GM13976 (cell line): ENCODE data around the gene DES.

Experiments used
- DNase-seq: peaks from one replicate; pipeline ENCODE4 v3.0.0; 2012; ENCODE audit warnings: low spot score
- in situ Hi-C: fragments of 300-500 bp; cut with MboI; formaldehyde crosslinking; loops from one replicate; pipeline ENCODE4 v1.12.0; 2022; ENCODE audit warnings: low sequenced_read_pairs, mixed read lengths, inconsistent platforms; ENCODE audit not compliant: unreplicated experiment
- TF ChIP-seq, protein P1 (sequence below): IDR thresholded peaks from 2 replicates; pipeline ENCODE4 v1.5.1; 2012; ENCODE audit warnings: borderline replicate concordance, mild to moderate bottlenecking; ENCODE audit not compliant: insufficient read depth; ENCODE audit errors: extremely low read depth, missing control alignments, control extremely low read depth

Gene DES

DNA sequence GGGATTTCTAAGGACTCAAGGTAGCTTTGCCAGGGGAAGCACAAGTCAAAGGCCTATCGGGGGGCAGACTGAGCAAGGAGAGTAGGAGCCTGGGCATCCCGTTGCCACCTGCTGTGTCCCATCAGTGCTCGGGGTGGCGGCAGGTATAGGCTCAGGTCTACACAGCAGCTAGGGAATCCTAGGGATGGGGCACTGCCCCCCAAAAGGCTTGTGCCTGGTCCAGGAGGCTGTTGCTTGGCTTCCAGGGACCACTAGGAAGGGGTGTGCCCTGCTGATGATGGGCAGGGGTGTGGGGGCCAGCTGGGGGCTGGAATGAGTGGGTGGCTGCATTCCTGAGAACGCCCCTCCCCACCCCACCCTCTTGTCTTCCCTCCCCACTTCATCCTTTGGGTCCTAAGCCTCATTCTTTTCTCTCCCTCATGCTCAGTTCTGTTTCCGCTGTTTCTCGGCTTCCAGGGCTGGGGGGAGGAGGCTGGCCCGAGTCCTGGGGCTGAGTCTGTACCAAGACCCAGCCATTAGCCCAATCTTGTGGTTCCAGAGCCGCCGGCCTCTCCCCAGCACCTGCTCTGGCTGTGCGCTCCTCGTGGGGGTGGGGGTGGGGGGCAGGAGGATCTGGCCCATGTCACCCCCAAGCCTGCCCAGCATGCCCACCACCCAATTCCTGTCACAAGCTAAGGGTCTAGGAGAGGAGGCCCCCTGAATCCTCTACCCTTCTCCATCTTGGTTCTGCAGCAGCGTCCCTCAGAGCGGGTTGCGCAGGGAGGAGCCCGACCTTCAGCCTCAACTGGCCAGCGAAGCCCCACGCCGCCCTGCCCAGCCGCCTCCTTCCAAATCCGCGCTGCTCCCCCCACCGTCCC lies 29.3 kb downstream of the DES start:
- in situ Hi-C loops, result no loop called here
- DNase-seq, result no peak

DNA sequence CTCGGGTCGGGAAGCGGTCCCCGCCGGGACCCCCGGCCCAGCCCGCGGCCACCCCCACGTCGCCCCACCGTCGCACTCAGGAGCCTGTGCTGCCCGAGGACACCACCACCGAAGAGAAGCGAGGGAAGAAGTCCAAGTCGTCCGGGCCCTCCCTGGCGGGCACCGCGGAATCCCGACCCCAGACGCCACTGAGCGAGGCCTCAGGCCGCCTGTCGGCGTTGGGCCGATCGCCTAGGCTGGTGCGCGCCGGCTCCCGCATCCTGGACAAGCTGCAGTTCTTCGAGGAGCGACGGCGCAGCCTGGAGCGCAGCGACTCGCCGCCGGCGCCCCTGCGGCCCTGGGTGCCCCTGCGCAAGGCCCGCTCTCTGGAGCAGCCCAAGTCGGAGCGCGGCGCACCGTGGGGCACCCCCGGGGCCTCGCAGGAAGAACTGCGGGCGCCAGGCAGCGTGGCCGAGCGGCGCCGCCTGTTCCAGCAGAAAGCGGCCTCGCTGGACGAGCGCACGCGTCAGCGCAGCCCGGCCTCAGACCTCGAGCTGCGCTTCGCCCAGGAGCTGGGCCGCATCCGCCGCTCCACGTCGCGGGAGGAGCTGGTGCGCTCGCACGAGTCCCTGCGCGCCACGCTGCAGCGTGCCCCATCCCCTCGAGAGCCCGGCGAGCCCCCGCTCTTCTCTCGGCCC lies 30.1 kb downstream of the DES start:
- TF ChIP-seq, protein P1, sequence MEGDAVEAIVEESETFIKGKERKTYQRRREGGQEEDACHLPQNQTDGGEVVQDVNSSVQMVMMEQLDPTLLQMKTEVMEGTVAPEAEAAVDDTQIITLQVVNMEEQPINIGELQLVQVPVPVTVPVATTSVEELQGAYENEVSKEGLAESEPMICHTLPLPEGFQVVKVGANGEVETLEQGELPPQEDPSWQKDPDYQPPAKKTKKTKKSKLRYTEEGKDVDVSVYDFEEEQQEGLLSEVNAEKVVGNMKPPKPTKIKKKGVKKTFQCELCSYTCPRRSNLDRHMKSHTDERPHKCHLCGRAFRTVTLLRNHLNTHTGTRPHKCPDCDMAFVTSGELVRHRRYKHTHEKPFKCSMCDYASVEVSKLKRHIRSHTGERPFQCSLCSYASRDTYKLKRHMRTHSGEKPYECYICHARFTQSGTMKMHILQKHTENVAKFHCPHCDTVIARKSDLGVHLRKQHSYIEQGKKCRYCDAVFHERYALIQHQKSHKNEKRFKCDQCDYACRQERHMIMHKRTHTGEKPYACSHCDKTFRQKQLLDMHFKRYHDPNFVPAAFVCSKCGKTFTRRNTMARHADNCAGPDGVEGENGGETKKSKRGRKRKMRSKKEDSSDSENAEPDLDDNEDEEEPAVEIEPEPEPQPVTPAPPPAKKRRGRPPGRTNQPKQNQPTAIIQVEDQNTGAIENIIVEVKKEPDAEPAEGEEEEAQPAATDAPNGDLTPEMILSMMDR, result no peak
- no peak for DNase-seq
- in situ Hi-C loops, result no loop called here

More for the DNA sequence above, 29.3 kb downstream of the DES start:
- TF ChIP-seq, protein P1, result no peak

DNA sequence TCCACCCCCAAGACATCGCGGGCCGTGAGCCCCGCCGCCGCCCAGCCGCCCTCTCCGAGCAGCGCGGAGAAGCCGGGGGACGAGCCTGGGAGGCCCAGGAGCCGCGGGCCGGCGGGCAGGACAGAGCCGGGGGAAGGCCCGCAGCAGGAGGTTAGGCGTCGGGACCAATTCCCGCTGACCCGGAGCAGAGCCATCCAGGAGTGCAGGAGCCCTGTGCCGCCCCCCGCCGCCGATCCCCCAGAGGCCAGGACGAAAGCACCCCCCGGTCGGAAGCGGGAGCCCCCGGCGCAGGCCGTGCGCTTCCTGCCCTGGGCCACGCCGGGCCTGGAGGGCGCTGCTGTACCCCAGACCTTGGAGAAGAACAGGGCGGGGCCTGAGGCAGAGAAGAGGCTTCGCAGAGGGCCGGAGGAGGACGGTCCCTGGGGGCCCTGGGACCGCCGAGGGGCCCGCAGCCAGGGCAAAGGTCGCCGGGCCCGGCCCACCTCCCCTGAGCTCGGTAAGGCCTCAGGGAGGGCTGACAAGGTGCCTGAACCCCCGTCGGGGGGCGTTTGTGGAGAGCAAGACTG lies 30.7 kb downstream of the DES start:
- in situ Hi-C loops, result no loop called here
- no peak for DNase-seq

DNA sequence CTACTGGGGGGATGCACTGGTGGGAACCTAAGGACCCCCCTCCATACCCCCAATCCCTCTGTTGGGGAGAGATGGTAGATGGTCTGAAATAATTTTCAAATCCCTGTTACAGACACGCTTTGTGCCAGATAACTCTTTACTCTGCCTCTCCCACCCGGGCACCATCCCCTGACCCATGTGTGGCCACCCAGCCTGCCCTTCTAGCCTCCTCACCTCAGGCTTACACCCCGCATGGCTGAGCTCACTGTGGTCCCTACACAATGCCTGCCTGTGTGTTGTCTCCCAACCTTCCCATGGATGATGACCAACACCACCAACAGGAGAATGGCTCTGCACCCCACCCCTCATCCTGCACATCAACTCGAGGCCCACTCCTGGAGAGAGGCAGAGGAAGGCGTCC lies 31.4 kb downstream of the DES start:
- TF ChIP-seq, protein P1, result no peak
- no peak for DNase-seq
- in situ Hi-C loops, result no loop called here

More for the DNA sequence above, 30.7 kb downstream of the DES start:
- TF ChIP-seq, protein P1, result no peak

DNA sequence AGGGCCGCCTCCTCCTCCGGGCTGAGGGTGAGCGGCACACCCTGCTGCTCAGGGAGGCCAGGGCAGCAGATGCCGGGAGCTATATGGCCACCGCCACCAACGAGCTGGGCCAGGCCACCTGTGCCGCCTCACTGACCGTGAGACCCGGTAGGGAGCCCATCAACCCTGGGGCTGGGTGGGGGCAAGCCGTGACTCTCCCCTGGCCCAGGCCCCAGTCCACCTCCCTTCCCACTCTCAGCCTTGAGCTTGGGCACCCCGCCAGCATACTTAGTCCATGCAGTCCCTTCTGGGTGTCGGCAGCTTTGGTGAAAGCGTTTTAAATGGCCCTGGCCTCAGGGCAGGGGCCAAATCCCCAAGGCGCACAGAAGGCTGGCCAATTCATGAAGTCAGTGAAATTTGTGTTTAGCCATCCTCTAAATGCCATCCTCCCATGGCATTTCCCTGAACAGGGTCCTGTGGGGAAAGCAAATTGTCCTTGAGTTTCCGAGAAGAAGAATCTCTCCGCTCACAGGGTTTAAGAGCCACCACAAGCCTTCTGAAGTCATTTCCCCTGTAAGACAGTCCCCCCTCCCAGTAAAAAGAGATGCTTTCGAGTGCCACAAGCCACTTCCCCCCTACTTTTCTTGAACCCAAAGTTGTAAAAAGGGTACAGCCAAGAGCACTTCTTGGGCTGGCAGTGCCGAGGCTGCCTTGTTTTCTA lies 33.6 kb downstream of the DES start:
- no peak for DNase-seq
- in situ Hi-C loops, result no loop called here
- TF ChIP-seq, protein P1, result no peak

DNA sequence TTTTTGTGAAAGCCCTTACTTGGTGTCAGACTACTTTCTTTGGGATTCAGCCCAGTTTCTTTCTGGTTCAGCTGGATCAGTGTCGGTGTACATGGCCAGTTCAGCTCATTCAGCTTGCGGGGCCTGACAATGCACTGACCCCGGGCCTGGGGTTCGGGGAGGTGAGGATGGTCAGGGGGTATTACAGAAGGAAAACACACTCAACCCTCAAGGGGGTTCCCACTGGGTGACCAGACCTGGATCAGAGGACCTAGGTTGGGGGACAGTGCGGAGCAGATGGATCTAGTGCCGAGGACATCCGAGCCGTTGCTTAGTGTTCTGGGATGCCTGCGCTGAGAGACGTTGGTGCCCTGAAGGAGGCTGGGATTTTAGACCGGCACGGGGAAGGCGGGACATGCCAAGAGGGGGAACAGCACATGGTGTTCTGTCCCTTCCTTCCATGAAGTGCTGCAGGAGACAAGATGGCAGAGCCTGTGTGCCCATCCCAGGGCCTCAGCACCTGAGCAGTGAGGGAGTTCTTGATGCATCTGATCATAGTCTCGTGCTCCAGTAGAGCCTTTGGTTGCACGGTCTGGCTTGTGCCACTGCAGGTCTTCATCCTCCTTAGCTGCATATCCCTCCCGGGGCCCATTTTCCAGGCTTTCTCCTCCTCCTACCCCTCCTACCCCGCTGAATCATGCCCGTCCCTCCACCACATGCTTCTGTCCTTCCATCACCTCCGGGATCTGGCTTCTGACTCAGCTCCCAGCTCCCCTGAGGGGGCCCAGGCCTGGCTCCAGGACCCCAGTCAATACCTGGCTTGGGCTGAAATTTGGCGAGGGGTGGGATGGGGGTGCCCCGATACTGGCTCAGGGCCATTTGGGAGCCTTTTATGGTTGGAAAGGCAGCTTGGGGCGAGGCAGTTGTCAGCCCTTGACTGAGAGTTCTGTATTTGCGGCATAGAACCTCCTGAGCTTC lies 34.5 kb downstream of the DES start:
- DNase-seq, result no peak
- in situ Hi-C loops, result no loop called here
- TF ChIP-seq, protein P1, result no peak
